GM21447 (cell line): ENCODE data around the gene TBC1D24.

Source experiments
- ATAC-seq: cut with Tn5 transposase; IDR thresholded peaks from one replicate; pipeline ENCODE4 v1.9.1; 2021; ENCODE audit not compliant: unreplicated experiment

The TBC1D24 gene

GRCh38 chr16:2515180-2515851 is 40.4 kb downstream of the TBC1D24 start:
- no peak for ATAC-seq

- no peak for ATAC-seq
These were observed 41.7 kb downstream of the TBC1D24 start for GRCh38 chr16:2516391-2517240.

DNA sequence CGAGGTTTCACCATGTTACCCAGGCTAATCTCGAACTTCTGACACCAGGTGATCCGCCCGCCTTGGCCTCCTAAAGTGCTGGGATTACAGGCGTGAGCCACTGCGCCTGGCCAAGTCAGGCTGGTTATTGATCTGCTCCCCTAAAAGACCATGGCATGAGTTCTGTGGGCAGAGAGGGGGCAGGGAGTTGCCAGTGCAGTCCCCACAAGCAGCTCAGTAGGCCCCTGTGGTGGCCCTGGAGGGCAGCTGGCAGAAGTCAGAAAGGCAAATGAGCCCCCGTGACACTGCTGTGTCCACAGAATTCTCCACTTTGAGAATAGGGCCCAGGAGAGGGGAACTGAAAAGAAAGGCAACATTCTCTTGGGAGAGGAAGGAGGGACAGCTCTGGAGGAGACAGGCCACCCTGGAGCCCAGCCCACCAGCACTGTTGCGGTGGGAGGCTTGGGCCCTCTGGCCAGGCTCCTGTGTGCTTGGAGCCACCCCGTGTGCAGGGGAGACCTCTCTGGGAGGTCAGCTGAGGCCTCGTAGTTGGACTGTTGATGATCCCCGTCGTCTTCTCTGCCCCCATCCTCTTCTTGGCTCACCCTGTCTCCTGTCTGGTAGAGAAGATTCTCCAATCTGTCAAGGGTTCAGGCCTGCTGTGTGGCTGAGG is 43.2 kb downstream of the TBC1D24 start:
- ATAC-seq = no peak

GRCh38 chr16:2518823-2519710 is 44.1 kb downstream of the TBC1D24 start:
- ATAC-seq = no peak

DNA sequence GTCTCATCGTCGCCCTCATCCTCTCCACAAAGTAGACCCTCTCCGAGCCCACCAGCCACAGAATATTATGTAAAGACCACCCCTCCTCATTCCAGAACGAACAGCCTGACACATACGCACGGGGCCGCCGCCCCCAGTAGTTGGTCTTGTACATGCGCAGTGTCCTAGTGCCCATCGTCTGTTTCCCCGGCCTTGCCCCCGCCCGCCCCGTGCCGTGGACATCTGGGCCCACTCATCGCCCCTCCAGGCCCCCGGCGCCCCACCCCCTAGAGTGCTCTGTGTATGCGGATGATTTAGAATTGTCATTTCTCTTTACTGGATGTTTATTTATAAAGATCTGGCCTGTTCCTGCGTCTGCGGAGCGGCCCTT is 44.8 kb downstream of the TBC1D24 start:
- no peak for ATAC-seq

GRCh38 chr16:2520097-2520783 is 45.3 kb downstream of the TBC1D24 start, which contains the start of gene AMDHD2:
AMDHD2 (plus strand) TSS chr16:2520371; CDS start chr16:2520459, 88 bp downstream.
- ATAC-seq = no peak

DNA sequence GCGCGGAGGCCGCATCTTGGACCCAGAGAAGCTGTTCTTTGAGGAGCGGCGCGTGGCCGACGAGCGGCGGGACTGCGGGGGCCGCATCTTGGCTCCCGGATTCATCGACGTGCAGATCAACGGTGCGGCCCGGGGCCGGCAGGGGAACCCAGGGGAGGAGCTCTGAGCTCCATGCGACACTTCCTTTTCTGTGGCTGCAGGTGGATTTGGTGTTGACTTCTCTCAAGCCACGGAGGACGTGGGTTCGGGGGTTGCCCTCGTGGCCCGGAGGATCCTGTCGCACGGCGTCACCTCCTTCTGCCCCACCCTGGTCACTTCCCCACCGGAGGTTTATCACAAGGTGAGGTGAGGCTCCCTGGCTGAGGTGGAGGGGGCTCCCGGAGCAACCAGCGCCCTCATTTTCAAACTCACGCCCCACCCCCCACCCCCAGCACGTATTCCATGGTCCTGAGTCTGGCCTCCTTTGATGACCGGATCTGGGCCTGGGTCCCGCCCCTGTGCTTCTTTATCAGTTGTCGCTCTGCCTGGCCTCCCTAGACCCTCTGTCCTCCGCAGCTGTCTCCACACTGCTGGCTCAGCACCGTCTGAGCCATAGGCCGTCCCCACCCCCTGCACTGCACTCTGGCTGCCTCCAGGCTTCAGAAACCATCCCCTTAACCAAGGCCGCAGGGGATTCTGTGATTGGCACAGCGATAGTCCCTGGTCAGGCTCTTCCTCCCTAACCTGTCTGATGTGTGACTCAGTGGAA is 46.0 kb downstream of the TBC1D24 start:
- ATAC-seq = no peak

DNA sequence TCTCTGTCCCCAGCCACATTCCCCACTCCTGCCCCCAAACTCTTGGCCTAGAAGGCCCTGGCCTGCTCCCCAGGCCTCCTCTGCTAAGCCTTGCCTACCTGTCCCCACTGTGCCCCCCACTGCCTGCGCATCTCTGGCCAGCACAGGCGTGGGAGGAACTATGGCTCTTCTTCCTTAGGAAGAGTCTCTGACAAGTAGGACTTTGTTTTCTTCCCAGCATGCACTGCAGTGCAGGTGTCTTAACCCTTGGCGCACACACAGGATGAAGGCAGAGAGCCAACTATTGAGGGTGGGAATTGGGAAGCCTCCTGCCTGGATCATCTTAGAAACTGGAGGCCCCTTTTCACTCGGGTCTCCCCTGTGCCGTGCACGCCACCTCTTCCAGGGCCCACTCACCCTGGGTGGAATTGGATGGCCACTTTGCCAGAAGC is 48.9 kb downstream of the TBC1D24 start:
- ATAC-seq = no peak

GRCh38 chr16:2524339-2524938 is 49.5 kb downstream of the TBC1D24 start:
- ATAC-seq = no peak

DNA sequence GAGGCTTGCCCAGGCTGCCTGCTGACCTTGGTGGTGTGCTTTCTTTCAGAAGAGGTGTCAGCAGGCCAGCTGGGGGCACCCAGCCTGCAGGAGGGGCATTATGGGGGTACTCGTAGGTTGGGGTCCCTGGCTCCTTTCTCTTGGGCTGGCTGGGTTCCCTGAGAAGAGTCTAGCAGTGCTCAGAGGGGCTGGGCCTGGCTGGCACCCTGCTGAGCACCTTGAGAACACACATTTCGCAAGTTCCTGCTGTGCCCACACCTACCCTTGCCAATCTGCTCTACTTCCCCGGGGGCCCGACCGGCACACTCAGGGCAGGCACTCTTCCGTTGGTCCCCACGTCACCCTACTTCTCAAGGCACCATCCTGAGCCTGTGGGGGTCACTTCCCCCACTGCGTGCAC is 51.2 kb downstream of the TBC1D24 start:
- ATAC-seq = no peak

GRCh38 chr16:2527071-2527783 is 52.3 kb downstream of the TBC1D24 start:
- ATAC-seq = no peak

GRCh38 chr16:2527784-2528100 is 52.8 kb downstream of the TBC1D24 start:
- no peak for ATAC-seq

GRCh38 chr16:2528161-2529060 is 53.5 kb downstream of the TBC1D24 start:
- no peak for ATAC-seq

GRCh38 chr16:2529061-2529931 is 54.4 kb downstream of the TBC1D24 start:
- ATAC-seq = no peak

DNA sequence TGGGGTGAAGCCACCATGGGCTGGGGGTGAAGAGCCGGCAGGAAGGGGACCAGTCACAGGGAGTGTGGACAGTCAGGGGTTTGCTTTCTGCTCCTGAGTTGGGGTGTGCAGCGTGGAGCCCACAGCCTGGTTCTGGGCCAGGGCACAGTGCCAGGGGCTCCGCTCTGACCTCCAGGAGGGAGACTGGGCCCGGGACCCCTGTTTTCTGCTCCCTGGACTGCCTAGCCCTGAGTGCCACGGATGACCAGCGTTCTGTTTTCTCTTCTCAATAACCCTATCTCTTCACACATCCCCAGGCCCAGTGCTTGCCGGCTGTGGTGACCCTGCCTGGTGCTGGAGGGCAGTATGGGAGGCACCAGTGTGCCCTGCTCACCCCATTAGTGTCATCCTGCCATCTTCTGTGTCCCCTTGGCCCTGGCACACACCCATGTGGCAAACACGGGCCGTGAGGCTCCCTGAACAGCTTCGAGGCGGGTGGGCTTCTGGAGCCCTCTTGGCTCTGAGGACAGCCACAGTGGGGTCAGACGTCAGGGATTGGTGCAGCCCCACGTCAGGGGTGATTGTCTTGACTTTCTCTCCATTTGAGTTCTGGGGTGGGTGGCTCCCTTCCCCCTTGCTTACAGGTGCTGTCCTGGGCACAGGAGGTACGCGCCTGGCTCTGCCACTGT is 55.2 kb downstream of the TBC1D24 start:
- no peak for ATAC-seq

DNA sequence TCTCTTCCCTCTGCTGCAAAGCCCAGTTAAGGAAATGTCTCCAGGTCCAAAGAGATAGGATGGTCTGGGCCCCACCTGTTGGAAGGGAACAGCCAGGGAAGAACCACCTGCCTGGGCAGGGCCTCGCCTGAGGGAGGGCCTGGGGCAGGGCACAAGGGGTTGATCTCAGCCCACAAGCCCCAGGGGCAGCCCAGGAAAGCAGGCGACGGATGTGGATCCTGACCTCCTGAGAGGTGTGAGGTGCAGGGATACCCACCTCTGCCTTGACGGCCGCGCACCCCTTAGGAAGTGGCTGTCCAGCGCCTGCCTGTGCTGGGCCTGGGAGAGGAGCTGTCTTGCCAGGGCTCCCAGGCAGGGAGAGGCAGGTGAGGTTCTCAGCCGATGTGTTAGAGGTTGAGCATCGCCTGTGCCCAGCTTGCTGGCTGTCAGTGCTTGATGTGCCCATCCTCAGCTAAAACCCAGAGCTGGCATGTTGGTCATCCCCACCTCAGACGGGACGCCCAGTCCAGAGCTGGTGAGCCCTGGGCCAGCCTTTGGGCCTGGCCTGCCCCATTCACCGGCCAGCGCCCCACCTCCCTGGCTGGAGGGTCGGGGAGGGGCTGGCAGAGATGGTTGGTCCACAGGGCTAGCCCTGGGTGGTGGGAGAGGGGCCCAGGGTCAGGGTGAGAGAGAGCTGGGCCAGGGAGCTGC is 55.8 kb downstream of the TBC1D24 start:
- ATAC-seq = no peak
